HL-60 (cell line): ENCODE measurements around the gene SERPINF2.

ENCODE experiments used
- CTCF ChIP-seq: IDR thresholded peaks from one replicate; pipeline ENCODE4 v1.5.1; 2011; ENCODE audit warnings: low read length, control low read depth, inconsistent platforms; ENCODE audit not compliant: insufficient read depth
- POLR2AphosphoS5 ChIP-seq: IDR thresholded peaks from 2 replicates; pipeline ENCODE4 v1.6.1; 2012; ENCODE audit warnings: low read depth

- TF ChIP-seq CTCF (no peak), POLR2AphosphoS5 (no peak)
These were observed 10.3 kb upstream of the SERPINF2 start for GRCh38 chr17:1732241-1732832.
